SK-N-SH (cell line): Measurements from ENCODE around the gene WDFY1.

Source experiments
- FOXM1 ChIP-seq: IDR thresholded peaks from 2 replicates; pipeline ENCODE4 v1.4.0; 2012; ENCODE audit warnings: low read depth, mild to moderate bottlenecking
- MEF2A ChIP-seq: IDR thresholded peaks from 2 replicates; pipeline ENCODE4 v1.4.0; 2012; ENCODE audit warnings: low read depth, borderline replicate concordance
- NRF1 ChIP-seq: IDR thresholded peaks from 2 replicates; pipeline ENCODE4 v1.6.1; 2012; ENCODE audit warnings: low read depth, mild to moderate bottlenecking, low read length
- SMC3 ChIP-seq: IDR thresholded peaks from 2 replicates; pipeline ENCODE4 v1.6.1; 2012; ENCODE audit warnings: low read depth, low read length, improper control_type of control experiment
- TEAD4 ChIP-seq: IDR thresholded peaks from 2 replicates; pipeline ENCODE4 v1.4.0; 2012; ENCODE audit warnings: mild to moderate bottlenecking, borderline replicate concordance; ENCODE audit not compliant: insufficient read depth
- TF ChIP-seq, protein P1 (sequence below): fragments of 200-600 bp; sonication (generic); IDR thresholded peaks from 2 replicates; pipeline ENCODE4 v1.6.1; 2017; ENCODE audit warnings: antibody characterized with exemption, mild to moderate bottlenecking, moderate library complexity
- TF ChIP-seq, protein P2 (sequence below): IDR thresholded peaks from 2 replicates; pipeline ENCODE4 v1.4.0; 2012; ENCODE audit warnings: low read depth

DNA sequence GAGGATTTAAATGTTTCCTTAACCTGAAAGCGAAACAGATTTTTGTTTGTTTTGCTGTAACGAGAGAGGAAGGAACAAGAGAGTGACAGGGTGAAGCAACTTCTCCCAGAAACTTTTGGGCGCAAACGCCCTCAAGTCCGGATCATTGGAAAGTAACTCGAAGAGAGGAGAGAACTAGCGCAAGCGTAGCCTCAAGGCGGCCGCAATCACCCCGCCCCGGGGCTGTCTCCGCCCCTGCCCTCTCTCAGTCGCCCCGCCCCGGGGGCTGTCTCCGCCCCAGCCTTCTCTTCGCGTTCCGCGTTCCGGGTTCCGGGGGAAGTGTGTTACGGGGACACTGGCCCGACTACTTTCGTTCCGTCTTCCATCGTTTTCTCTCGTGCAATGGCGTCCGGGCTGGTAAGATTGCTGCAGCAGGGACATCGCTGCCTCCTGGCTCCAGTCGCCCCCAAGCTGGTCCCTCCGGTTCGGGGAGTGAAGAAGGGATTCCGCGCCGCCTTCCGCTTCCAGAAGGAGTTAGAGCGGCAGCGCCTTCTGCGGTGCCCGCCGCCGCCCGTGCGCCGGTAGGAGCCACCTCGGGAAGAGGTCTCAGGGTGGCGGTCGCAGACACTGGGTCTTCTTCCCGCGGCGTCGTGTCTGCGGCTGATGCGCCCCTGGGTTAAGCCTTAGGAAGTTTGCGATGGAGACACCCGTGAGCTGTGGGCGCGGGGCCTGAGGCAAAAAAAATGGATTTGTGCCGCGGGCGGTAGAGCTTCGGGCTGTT, 12.1 kb upstream of the WDFY1 start, which contains the start of gene MRPL44:
- TF ChIP-seq, protein P1, sequence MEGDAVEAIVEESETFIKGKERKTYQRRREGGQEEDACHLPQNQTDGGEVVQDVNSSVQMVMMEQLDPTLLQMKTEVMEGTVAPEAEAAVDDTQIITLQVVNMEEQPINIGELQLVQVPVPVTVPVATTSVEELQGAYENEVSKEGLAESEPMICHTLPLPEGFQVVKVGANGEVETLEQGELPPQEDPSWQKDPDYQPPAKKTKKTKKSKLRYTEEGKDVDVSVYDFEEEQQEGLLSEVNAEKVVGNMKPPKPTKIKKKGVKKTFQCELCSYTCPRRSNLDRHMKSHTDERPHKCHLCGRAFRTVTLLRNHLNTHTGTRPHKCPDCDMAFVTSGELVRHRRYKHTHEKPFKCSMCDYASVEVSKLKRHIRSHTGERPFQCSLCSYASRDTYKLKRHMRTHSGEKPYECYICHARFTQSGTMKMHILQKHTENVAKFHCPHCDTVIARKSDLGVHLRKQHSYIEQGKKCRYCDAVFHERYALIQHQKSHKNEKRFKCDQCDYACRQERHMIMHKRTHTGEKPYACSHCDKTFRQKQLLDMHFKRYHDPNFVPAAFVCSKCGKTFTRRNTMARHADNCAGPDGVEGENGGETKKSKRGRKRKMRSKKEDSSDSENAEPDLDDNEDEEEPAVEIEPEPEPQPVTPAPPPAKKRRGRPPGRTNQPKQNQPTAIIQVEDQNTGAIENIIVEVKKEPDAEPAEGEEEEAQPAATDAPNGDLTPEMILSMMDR: no peak
- TF ChIP-seq FOXM1: 0 out of 2 replicates have a peak, but pooled peaks have one; percentile 15
- TF ChIP-seq SMC3: no peak
- TF ChIP-seq NRF1: peak; percentile 64
- TF ChIP-seq, protein P2, sequence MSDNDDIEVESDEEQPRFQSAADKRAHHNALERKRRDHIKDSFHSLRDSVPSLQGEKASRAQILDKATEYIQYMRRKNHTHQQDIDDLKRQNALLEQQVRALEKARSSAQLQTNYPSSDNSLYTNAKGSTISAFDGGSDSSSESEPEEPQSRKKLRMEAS: peak; percentile 92
- no peak; the same call in 1 of the 2 replicates for TF ChIP-seq MEF2A
- TF ChIP-seq TEAD4: 0 out of 2 replicates have a peak, but pooled peaks have one; percentile 21
